EL (cell line): ENCODE results near the gene NLRP13.
"Not testable (repeated sequence)": the region's sequence is repeated elsewhere in the genome, so short reads cannot be mapped to it uniquely, and the experiment has no call there.

ENCODE experiments used
- DNase-seq: peaks from one replicate; pipeline ENCODE4 v3.0.0-alpha.2; 2016

NLRP13 gene

GRCh38 chr19:55931936-55932386 is at the start of gene NLRP13:
TSS of gene NLRP13 (minus strand) at chr19:55932336. CDS start at chr19:55932311, 25 bp downstream.
- DNase-seq: no peak

GRCh38 chr19:55980415-55980814 is 48.3 kb upstream of the NLRP13 start:
- no peak for DNase-seq

- DNase-seq: no peak
Observed at GRCh38 chr19:55973982-55974381, 41.8 kb upstream of the NLRP13 start.

- DNase-seq: peak; percentile 5
Observed at GRCh38 chr19:55962186-55962585, 30.1 kb upstream of the NLRP13 start.

GRCh38 chr19:55959996-55960675 is 28.0 kb upstream of the NLRP13 start:
- no peak for DNase-seq

- peak; percentile 26 for DNase-seq
Observed at GRCh38 chr19:55958356-55958755, 26.2 kb upstream of the NLRP13 start.

GRCh38 chr19:55956431-55956830 is 24.3 kb upstream of the NLRP13 start:
- DNase-seq: no peak

- DNase-seq: not testable (repeated sequence)
Observed at GRCh38 chr19:55950566-55950965, 18.4 kb upstream of the NLRP13 start.

- DNase-seq: no peak
Observed at GRCh38 chr19:55947532-55947931, 15.4 kb upstream of the NLRP13 start, which contains the start of gene NLRP8. TSS of gene NLRP8 (plus strand) at chr19:55947832.

GRCh38 chr19:55940306-55940705 is 8.2 kb upstream of the NLRP13 start:
- no peak for DNase-seq

- DNase-seq: no peak
Observed at GRCh38 chr19:55939206-55939605, 7.1 kb upstream of the NLRP13 start.

GRCh38 chr19:55935206-55935605 is 3.1 kb upstream of the NLRP13 start:
- DNase-seq: no peak

- no peak for DNase-seq
Observed at GRCh38 chr19:55930996-55931515, 1.1 kb downstream of the NLRP13 start.

GRCh38 chr19:55929258-55929657 is 2.9 kb downstream of the NLRP13 start:
- not testable (repeated sequence) for DNase-seq

- no peak for DNase-seq
Observed at GRCh38 chr19:55927991-55928390, 4.1 kb downstream of the NLRP13 start.

- DNase-seq: no peak
Observed at GRCh38 chr19:55923556-55923955, 8.6 kb downstream of the NLRP13 start.

GRCh38 chr19:55913643-55914268 is 18.4 kb downstream of the NLRP13 start:
- DNase-seq: peak; percentile 4

- no peak for DNase-seq
Observed at GRCh38 chr19:55912916-55913315, 19.2 kb downstream of the NLRP13 start.

- no peak for DNase-seq
Observed at GRCh38 chr19:55909801-55910200, 22.3 kb downstream of the NLRP13 start.

- DNase-seq: no peak
Observed at GRCh38 chr19:55907746-55908145, 24.4 kb downstream of the NLRP13 start.

- no peak for DNase-seq
Observed at GRCh38 chr19:55907286-55907685, 24.9 kb downstream of the NLRP13 start.

- no peak for DNase-seq
Observed at GRCh38 chr19:55902080-55902751, 29.9 kb downstream of the NLRP13 start.

- no peak for DNase-seq
Observed at GRCh38 chr19:55901369-55902079, 30.6 kb downstream of the NLRP13 start.
